Stimulated activated memory B cell treated with anti-CD40 and anti-IgM and Interleukin-4, amounts not matched to agents 10 μg/mL and 1 μg/mL and 100 μg/mL, for 72 hours (primary cell): ENCODE data around the gene BYSL.

ENCODE experiments used
- ATAC-seq: fragments of 150-1000 bp; cut with Tn5 transposase; 2 replicates; pipeline ENCODE4 v1.10.0; 2021
- H3K27ac Mint-ChIP-seq: one replicate; pipeline ENCODE4 v1.8.0; 2022; ENCODE audit warnings: mild to moderate bottlenecking, mixed read lengths
- H3K27me3 Mint-ChIP-seq: one replicate; pipeline ENCODE4 v1.8.0; 2022; ENCODE audit warnings: mixed read lengths
- H3K36me3 Mint-ChIP-seq: one replicate; pipeline ENCODE4 v1.8.0; 2022; ENCODE audit warnings: mixed read lengths
- H3K4me1 Mint-ChIP-seq: one replicate; pipeline ENCODE4 v1.8.0; 2022; ENCODE audit warnings: mixed read lengths
- H3K4me3 Mint-ChIP-seq: one replicate; pipeline ENCODE4 v1.8.0; 2022; ENCODE audit warnings: mild to moderate bottlenecking, moderate library complexity, mixed read lengths
- H3K9me3 Mint-ChIP-seq: one replicate; pipeline ENCODE4 v1.8.0; 2022; ENCODE audit warnings: mixed read lengths

BYSL gene

DNA sequence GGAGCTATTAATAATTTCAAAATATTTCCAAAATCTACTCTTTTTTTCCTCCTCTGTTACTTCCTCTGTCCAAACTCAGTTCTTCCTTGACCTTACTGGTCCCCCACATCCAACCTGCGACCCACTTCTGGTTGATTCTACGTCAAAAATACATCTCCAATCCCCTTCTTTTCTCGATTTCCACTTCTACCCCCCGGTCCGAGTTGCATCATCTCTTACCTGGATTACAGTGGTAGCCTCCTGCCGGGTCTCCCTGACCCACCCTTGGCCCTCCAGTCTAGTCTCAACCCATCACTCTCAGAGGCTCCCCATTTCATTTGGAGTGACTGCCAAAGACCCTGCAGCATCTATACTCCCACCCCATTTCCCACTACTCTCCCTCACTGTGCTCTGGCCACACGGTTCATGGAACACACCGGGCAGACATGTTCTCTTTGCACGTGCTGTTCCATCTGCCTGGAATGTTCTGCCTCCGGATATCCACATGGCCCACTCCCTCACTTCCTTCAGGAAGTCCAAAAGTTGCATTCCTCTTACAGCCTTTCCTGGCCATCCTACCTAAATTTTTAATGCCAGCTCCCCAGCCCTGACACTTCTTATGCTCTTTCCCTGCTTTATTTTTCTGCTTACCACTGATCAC, 26.4 kb downstream of the BYSL start:
- Mint-ChIP-seq H3K27me3 (no peaks in the 10 kb centered on the region), H3K4me3 (no peak overlapping the region), H3K27ac (peak overlapping the region; percentile 44), H3K36me3 (peaks cover 11% of the 10 kb centered on the region), H3K9me3 (no peaks in the 10 kb centered on the region), H3K4me1 (peaks cover 12% of the 10 kb centered on the region)
- no peak for ATAC-seq

DNA sequence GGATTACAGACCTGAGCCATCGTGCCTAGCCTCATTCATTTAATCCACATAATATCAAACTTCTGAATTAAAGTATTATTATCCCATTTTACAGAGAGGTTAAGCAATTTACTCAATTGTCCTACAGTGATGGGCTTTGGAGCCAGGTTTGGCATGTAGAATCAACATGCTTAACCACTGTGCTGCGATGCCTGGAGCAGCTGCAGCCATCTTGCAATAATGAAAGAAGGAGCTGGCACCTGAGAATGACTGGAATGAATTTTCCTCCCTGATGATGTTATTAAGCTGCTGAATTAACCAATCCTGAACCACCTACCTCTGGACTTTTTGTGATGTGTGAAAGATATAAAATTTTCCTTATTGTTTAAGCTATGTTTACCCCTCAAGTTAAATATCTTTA, 33.4 kb downstream of the BYSL start:
- H3K9me3 Mint-ChIP-seq, result no peaks in the 10 kb centered on the region
- peaks cover 16% of the 10 kb centered on the region for H3K4me1 Mint-ChIP-seq
- no peak for ATAC-seq
- no peak overlapping the region for H3K4me3 Mint-ChIP-seq
- H3K27ac Mint-ChIP-seq, result peak overlapping the region; percentile 48
- H3K27me3 Mint-ChIP-seq, result no peaks in the 10 kb centered on the region
- H3K36me3 Mint-ChIP-seq, result peaks cover 9% of the 10 kb centered on the region

DNA sequence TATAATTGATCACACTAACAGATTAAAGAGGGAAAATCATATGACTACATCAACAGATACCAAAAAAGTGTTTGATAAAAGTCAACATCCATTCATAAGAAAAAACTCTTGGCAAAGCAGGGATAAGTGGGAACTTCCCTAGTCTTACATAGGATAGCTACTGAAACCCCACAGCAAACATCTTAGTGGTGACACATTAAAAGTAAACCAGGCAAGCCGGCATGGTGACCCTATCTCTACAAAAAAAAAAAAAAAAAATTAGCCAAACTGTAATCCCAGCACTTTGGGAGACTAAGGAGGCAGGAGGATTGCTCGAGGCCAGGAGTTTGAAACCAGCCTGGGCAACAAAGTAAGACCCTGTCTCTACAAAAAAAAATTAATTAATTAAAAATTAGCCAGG, 34.1 kb downstream of the BYSL start:
- H3K4me1 Mint-ChIP-seq, result peaks cover 16% of the 10 kb centered on the region
- peaks cover 9% of the 10 kb centered on the region for H3K36me3 Mint-ChIP-seq
- H3K27me3 Mint-ChIP-seq, result no peaks in the 10 kb centered on the region
- ATAC-seq, result no peak
- no peak overlapping the region for H3K4me3 Mint-ChIP-seq
- H3K9me3 Mint-ChIP-seq, result no peaks in the 10 kb centered on the region
- H3K27ac Mint-ChIP-seq, result peak overlapping the region; percentile 48

DNA sequence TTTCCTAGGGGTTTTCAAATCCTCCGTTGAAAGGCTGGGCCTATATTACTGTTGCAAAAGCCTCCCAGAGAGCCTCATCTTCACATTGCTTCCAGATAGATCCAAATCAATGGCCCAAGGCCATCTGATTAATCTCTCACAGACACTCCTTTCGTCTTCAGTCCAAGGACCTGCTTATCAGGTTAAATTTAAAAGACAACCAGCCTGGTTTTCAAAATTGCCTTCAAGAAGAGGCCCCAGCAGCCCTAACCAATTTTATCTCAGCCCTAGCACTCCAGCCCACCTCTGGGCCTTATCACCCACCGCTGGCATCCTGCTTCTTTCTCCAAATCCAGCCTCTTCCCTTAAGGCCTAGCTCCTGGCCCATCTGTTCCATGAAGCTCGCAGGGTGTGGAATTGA, 35.8 kb downstream of the BYSL start:
- Mint-ChIP-seq H3K9me3 (no peaks in the 10 kb centered on the region), H3K4me3 (no peak overlapping the region), H3K27ac (no peak overlapping the region), H3K4me1 (peaks cover 30% of the 10 kb centered on the region), H3K36me3 (peaks cover 15% of the 10 kb centered on the region), H3K27me3 (no peaks in the 10 kb centered on the region)
- ATAC-seq, result no peak

DNA sequence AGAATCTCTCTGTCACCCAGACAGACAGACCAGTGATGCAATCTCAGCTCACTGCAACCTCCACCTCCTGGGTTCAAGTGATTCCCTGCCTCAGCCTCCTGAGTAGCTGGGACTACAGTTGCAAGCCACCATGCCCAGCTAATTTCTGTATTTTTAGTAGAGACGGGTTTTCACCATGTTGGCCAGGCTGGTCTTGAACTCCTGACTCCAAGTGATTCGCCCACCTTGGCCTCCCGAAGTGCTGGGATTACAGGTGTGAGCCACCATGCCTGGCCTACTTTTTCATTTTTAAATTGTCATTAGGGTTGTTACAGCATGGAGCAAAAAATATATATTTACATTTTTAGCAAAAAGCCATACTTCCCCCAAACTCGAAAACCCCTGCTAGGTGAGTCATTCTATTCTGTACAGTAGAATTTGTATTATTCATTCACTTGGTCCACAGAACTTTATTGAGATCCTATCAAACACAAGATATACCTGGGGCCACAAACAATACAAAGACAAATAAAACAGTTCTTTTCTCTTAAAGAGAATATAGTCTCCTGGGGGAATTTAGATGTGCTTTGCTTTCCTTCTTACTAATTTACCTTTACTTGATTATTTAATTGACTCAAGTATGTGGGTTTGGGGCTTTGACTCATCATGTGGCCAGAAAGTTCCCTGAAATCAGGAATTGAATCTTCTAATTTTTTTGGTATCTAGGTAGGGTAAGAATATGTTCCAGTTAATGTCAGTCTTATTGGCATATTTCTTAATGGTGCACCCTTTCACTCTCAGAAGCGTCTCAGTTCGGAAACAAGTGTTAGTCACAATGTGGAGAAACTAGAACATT, 36.9 kb downstream of the BYSL start:
- Mint-ChIP-seq H3K9me3 (no peaks in the 10 kb centered on the region), H3K4me1 (peaks cover 36% of the 10 kb centered on the region), H3K27me3 (no peaks in the 10 kb centered on the region), H3K27ac (peak overlapping the region; percentile 80), H3K4me3 (peak overlapping the region; percentile 5), H3K36me3 (peaks cover 15% of the 10 kb centered on the region)
- peak; percentile 85 for ATAC-seq

DNA sequence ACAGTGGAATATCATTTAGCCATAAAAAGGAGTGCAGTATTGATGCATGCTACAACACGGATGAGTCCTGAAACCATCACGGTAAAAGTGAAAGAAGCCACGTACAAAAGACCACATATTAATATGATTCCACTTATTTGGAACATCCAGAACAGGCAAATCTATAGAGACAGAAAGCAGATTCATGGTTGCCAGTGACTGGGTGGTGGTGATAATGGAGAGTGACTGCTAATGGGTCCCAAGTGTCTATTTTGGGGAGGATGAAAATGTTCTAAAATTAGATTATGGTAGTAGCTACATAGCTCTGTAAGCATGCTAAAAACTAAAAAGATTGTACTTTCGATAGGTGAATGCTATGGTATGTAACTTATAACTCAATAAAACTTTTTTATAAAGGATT, 38.7 kb downstream of the BYSL start:
- H3K27me3 Mint-ChIP-seq, result no peaks in the 10 kb centered on the region
- peaks cover 48% of the 10 kb centered on the region for H3K4me1 Mint-ChIP-seq
- no peaks in the 10 kb centered on the region for H3K9me3 Mint-ChIP-seq
- no peak overlapping the region for H3K4me3 Mint-ChIP-seq
- H3K36me3 Mint-ChIP-seq, result peaks cover 15% of the 10 kb centered on the region
- no peak for ATAC-seq
- H3K27ac Mint-ChIP-seq, result no peak overlapping the region

DNA sequence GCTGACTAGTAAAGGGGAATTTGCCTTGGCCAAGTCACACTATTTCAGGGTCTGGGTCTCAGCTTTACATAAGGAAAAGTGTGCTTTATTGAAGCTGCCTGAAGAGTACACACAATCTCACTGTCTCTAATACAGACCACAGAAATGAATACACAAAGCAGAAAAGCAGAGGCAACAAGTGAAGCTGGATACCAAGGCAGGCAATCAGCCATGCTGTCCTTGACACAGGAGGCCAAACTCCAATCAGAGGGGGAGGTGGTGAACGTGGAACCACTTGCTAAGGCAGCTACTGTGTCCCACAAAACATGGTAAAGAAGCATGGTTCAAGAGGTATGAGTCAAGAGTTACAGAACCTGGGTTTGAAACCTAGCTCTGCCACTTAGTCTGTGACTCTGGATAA, 42.1 kb downstream of the BYSL start:
- H3K4me3 Mint-ChIP-seq, result no peak overlapping the region
- H3K9me3 Mint-ChIP-seq, result no peaks in the 10 kb centered on the region
- H3K4me1 Mint-ChIP-seq, result peaks cover 52% of the 10 kb centered on the region
- no peaks in the 10 kb centered on the region for H3K27me3 Mint-ChIP-seq
- no peak for ATAC-seq
- H3K36me3 Mint-ChIP-seq, result peaks cover 14% of the 10 kb centered on the region
- peak overlapping the region; percentile 5 for H3K27ac Mint-ChIP-seq

DNA sequence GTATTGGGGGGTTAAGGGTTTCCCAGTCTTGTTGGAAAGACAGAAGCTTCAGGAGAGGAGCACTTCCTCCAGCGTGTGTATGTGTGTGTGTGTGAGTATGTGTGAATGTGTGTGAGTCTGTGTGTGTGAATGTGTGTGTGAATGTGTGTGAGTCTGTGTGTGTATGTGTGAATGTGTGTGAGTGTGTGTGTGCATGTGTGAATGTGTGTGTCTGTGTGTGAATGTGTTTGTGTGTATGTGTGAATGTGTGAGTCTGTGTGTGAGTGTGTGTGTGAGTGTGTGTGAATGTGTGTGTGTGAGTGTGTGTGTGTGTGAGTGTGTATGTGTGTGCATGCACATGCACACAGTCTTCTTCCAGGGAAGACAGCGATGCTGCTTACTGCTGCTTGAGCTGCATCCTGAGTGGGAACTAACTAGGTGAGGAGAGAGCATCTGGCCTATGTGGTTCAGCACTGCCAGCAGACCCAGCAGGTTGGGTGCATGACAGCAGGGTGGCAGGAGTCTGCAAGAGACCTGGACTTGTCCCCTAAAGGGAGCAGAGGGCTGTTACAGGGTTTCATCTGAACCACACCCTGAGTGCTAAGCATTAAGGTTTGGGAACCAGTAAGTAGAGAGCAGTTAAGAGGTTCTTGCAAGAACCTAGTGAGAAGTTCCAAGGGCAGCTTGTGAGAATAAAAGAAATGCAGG, 43.0 kb downstream of the BYSL start:
- H3K27ac Mint-ChIP-seq, result peak overlapping the region; percentile 5
- H3K9me3 Mint-ChIP-seq, result no peaks in the 10 kb centered on the region
- peaks cover 6% of the 10 kb centered on the region for H3K36me3 Mint-ChIP-seq
- H3K4me3 Mint-ChIP-seq, result no peak overlapping the region
- H3K4me1 Mint-ChIP-seq, result peaks cover 44% of the 10 kb centered on the region
- no peak for ATAC-seq
- no peaks in the 10 kb centered on the region for H3K27me3 Mint-ChIP-seq

DNA sequence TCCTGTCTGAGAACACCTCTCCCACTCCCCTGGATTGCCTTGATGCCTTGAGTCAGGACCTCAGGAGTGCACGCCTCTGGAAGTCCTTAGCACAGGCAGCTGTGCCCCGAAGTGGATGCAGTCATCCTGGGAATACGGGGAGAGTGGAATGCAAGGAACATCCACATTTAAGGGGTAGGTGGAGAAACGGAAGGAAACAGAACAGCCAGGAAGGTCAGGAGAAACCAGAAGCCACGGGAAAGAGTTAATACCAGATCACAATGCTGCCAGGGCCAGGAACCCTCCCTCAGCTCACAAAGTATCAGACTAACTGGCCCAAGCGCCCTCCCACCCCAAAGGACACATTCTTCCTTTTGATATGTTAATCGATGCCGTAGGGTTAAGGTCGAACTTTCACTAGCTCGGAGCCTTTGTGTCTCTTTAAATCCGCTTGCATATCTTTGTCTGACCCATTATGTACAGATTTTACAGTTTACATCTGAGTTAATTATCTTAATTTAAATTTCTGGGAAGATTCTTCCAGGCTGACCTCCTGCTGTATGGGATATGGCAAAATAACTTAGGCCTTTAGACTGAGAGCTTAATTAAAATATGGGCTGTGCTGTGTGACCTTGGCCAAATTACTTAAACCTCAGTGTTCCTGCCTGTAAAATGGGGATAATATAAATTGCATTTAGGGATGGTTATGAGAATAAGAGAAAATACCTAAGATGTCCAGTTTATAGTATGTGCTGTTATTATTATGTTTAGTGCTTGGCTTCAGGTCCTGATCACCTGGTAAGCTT, 44.3 kb downstream of the BYSL start:
- Mint-ChIP-seq H3K9me3 (no peaks in the 10 kb centered on the region), H3K4me1 (peaks cover 47% of the 10 kb centered on the region), H3K4me3 (no peak overlapping the region), H3K27ac (no peak overlapping the region), H3K27me3 (no peaks in the 10 kb centered on the region), H3K36me3 (peaks cover 6% of the 10 kb centered on the region)
- ATAC-seq, result no peak

DNA sequence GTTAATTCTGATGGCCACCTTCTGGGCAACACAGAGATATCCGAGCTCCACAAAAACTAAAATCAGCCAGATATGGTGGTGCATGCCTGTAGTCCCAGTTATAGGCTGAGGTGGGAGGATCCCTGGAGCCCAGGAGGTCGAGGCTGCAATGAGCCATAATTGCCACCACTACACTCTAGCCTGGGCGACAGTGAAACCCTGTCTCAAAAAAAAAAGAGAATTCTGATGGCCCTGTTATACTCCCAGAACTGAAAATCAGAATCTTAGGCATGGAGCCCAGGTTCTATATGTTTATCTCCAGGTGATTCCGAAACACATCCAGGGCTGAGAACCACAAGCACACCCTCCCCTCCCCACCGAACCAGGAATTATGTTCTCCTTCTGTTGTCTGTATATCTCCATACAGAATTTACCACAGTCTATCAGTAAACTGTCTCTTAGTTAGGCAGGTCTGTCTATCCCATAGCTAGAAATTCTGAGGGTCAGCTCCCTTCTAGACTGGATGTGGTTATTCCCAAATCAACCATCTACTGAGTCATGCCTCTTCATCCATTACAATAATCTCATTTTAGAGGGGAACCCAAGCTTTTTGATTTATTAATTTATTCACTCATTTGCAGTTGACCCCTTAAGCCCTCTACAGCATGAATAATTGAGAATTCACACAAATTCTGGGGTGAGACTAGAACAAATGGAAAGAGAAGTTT, 45.1 kb downstream of the BYSL start:
- H3K27me3 Mint-ChIP-seq, result no peaks in the 10 kb centered on the region
- peaks cover 6% of the 10 kb centered on the region for H3K36me3 Mint-ChIP-seq
- H3K27ac Mint-ChIP-seq, result no peak overlapping the region
- ATAC-seq, result no peak
- H3K4me1 Mint-ChIP-seq, result peaks cover 47% of the 10 kb centered on the region
- H3K9me3 Mint-ChIP-seq, result no peaks in the 10 kb centered on the region
- H3K4me3 Mint-ChIP-seq, result no peak overlapping the region

DNA sequence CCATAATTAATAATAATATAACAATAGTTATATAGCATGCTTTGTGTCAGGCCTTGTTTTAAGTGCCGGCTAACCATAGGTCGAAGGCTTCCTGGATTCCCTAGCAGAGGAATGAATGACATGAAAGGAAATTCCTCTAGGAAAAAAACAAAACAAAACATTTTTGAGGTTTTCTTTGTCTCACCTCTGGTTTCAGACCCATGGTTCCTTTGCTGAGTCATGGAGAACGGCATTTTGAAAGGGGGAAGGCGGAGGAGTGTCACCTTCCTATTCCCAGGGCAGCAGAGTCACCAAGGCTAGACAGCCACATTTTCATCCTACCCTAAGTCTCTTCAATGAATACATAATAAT, 45.6 kb downstream of the BYSL start:
- ATAC-seq, result no peak
- no peaks in the 10 kb centered on the region for H3K36me3 Mint-ChIP-seq

DNA sequence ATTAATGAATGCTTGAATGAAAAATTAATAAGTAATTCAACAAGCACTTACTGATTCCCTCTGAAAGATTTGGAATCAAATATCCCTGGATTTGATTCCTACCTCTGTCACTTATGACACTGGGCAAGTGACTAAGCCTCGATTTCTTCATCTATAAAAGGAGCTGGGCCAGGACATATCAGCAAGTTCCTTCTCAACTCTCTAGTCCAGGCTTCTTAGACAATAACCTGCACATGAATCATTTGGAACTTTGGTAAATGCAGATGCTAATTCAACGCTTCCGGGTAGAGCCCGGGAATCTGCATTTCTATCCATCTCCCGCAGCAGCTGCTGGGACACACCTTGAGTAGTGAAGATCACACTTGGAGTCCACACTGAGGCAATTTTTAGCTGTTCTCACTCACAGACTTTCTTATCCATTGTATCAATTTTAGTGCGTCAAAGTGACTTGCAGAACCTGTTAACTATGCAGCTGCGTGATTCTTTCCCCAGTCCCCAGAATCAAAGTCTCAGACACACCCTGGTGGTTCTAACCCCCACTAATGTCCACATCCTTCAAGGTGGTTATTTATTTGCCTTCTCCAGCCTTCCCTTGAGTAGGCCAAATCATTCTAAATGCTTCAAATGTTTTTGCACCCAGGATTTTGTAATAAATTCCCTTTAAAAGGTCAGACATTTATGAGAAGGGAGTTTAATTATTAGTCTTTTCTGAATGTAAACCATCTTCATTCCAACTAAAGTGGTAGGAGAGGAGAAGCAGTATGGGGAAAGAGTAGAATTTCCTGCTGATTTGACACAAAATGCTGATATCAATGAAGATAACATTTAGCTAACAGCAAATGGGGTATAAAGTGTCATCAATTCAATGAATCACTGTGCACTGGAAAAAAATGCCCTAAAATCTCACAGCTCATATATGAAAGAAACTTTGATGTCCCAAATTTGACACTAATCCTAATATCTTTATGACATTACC, 46.3 kb downstream of the BYSL start:
- Mint-ChIP-seq H3K9me3 (no peaks in the 10 kb centered on the region), H3K27me3 (no peaks in the 10 kb centered on the region), H3K4me3 (no peak overlapping the region), H3K4me1 (peaks cover 39% of the 10 kb centered on the region), H3K36me3 (no peaks in the 10 kb centered on the region), H3K27ac (no peak overlapping the region)
- no peak for ATAC-seq

More for the DNA sequence above, 45.6 kb downstream of the BYSL start:
- no peak overlapping the region for H3K27ac Mint-ChIP-seq
- no peaks in the 10 kb centered on the region for H3K9me3 Mint-ChIP-seq
- no peak overlapping the region for H3K4me3 Mint-ChIP-seq
- H3K4me1 Mint-ChIP-seq, result peaks cover 42% of the 10 kb centered on the region
- H3K27me3 Mint-ChIP-seq, result no peaks in the 10 kb centered on the region

DNA sequence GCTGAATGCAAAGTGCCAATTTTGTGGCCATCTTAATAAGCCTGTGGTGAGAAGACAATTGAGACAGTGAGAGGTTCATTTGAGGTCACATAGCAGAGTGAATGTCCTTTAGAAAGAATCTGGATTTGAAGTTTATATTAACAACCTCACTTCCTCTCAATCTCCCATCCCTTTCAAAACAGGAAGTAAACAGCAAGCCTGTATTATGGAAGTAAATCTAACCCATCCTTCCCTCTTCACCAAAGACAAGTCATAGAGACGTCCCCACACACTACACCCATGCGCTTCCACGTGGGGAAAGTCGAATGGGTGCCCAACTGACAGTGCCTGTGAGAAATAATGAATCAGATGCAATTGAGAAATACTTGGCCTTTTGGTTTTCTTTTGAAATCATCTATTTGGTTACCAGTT, 49.1 kb downstream of the BYSL start:
- no peaks in the 10 kb centered on the region for H3K27me3 Mint-ChIP-seq
- H3K27ac Mint-ChIP-seq, result peak overlapping the region; percentile 64
- ATAC-seq, result no peak
- no peaks in the 10 kb centered on the region for H3K36me3 Mint-ChIP-seq
- H3K4me3 Mint-ChIP-seq, result no peak overlapping the region
- H3K4me1 Mint-ChIP-seq, result peaks cover 40% of the 10 kb centered on the region
- no peaks in the 10 kb centered on the region for H3K9me3 Mint-ChIP-seq

DNA sequence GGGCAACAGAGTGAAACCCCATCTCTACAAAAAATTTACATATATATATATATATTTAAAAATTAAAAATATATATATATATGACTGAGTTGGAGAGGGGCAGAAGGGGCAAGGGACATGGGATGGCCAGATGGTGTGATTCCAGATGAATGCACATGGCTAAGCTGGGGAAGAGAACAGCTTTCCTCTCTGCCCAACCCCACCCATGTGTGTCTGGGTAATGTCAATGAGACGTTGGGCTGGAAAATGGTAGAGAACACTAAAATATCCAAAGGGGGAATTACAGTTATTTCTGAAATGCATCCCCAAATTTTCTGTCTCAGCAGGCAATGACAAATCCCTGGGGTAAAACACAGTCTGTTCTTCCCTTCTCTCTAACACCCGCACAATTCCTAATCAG, 51.5 kb downstream of the BYSL start:
- H3K27ac Mint-ChIP-seq, result peak overlapping the region; percentile 81
- no peak overlapping the region for H3K4me3 Mint-ChIP-seq
- H3K27me3 Mint-ChIP-seq, result no peaks in the 10 kb centered on the region
- H3K36me3 Mint-ChIP-seq, result no peaks in the 10 kb centered on the region
- no peak for ATAC-seq
- H3K4me1 Mint-ChIP-seq, result peaks cover 54% of the 10 kb centered on the region
- H3K9me3 Mint-ChIP-seq, result no peaks in the 10 kb centered on the region
